GOT3 (cell line): ENCODE results near the gene TGM2.
A peak's percentile ranks its signal among the peaks of the same experiment; 100 is the strongest.
"Not testable (repeated sequence)": the region's sequence is repeated elsewhere in the genome, so short reads cannot be mapped to it uniquely, and the experiment has no call there.

Experiments used
- DNase-seq: peaks from one replicate; lab custom pipeline; 2025; ENCODE audit warnings: mixed read lengths; lab: John Stamatoyannopoulos, UW

TGM2 gene

GRCh38 chr20:38115205-38115604, 49.9 kb downstream of the TGM2 start:
- no peak for DNase-seq

GRCh38 chr20:38114353-38114791, 50.7 kb downstream of the TGM2 start:
- DNase-seq = no peak

GRCh38 chr20:38113401-38114325, 51.4 kb downstream of the TGM2 start:
- DNase-seq = no peak

- no peak for DNase-seq
These were observed 52.2 kb downstream of the TGM2 start for GRCh38 chr20:38112930-38113294.

GRCh38 chr20:38112261-38112929, 52.7 kb downstream of the TGM2 start:
- no peak for DNase-seq

GRCh38 chr20:38111366-38112232, 53.5 kb downstream of the TGM2 start:
- DNase-seq = no peak

GRCh38 chr20:38110525-38111178, 54.4 kb downstream of the TGM2 start:
- DNase-seq = no peak

GRCh38 chr20:38109591-38110524, 55.2 kb downstream of the TGM2 start:
- DNase-seq = peak; percentile 59

GRCh38 chr20:38108986-38109541, 56.0 kb downstream of the TGM2 start:
- no peak for DNase-seq

GRCh38 chr20:38108438-38108985, 56.6 kb downstream of the TGM2 start:
- no peak for DNase-seq

- not testable (repeated sequence) for DNase-seq
These were observed 57.2 kb downstream of the TGM2 start for GRCh38 chr20:38107916-38108315.

GRCh38 chr20:38107386-38107785, 57.7 kb downstream of the TGM2 start:
- not testable (repeated sequence) for DNase-seq

- DNase-seq = no peak
These were observed 58.6 kb downstream of the TGM2 start for GRCh38 chr20:38106461-38106860.

GRCh38 chr20:38104285-38104684, 60.8 kb downstream of the TGM2 start:
- DNase-seq = no peak

GRCh38 chr20:38102206-38102605, 62.9 kb downstream of the TGM2 start:
- DNase-seq = not testable (repeated sequence)

- DNase-seq = no peak
These were observed 66.1 kb downstream of the TGM2 start for GRCh38 chr20:38098952-38099351.

GRCh38 chr20:38095017-38095686, 69.9 kb downstream of the TGM2 start:
- no peak for DNase-seq

GRCh38 chr20:38094373-38094891, 70.6 kb downstream of the TGM2 start:
- DNase-seq = no peak

GRCh38 chr20:38093641-38094077, 71.4 kb downstream of the TGM2 start:
- no peak for DNase-seq
